Prostate gland (tissue), 2 donors: Measurements from ENCODE around the gene TCF4.

ENCODE experiments used
- CTCF ChIP-seq, 4 experiments: fragments of 200-600 bp in 2 of 4; fragments of 450-650 bp in 2 of 4; sonication (generic) in 2 of 4; IDR thresholded peaks; 1 replicate in 3 of 4; 2 replicates in 1 of 4; pipeline ENCODE4 v1.5.1; 2016 to 2019; ENCODE audit warnings: antibody characterized with exemption in 4 of 4, mild to moderate bottlenecking in 2 of 4, moderate library complexity in 2 of 4
- POLR2AphosphoS5 ChIP-seq: sonication (generic); formaldehyde crosslinking; IDR thresholded peaks from one replicate; pipeline ENCODE4 v1.6.1; 2017; ENCODE audit warnings: antibody characterized with exemption

DNA sequence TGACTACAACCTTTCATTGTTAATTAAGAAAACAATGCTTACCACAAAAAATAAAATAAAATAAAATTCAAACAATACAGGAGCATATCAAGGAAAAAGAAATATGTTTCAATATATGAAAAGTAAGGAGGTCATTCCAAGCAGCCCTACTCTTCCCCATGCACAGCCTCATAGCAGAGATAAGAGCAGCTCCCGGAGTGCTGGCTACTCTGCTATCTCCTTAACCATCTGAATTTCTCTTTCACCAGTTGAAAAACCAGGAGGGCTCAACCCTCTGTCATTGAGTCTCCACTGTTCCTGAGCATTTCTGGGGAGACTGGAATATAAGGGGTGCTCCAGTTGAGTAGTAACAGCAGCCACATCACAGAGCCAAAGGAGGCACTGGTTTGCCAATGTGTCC lies 201.4 kb downstream of the TCF4 start:
- TF ChIP-seq CTCF (IDR thresholded peaks at IDR 0.05), result no peak
- no peak for TF ChIP-seq POLR2AphosphoS5
